Heart left ventricle (tissue), 16 donors: Measurements from ENCODE around the gene KCTD10. TPM values are rescaled to one million over a fixed set of nuclear protein-coding genes. Genes with fewer than 3 reads are reported as not detected.

Experiments
- ATAC-seq, 4 donors: fragments of 200-7000 bp; cut with Tn5 transposase; one replicate each; pipeline ENCODE4 v1.9.1; 2020 to 2022; ENCODE audit warnings: moderate library complexity in 4 of 4, mild to moderate bottlenecking in 3 of 4, moderate number of reproducible peaks in 1 of 4
- DNase-seq, 5 donors: peaks; one replicate each; pipeline ENCODE4 v3.0.0-alpha.2; 2020
- H3K27ac ChIP-seq, 12 donors: fragments of 200-600 bp; sonication (generic) in 4 of 12; one replicate each; pipeline versions ENCODE4 v1.5.0 to v1.8.0; 2016 to 2022; ENCODE audit warnings: mild to moderate bottlenecking in 2 of 12
- H3K27me3 ChIP-seq, 9 donors: fragments of 200-600 bp; sonication (generic) in 2 of 9; one replicate each; pipeline versions ENCODE4 v1.5.1 to v1.8.0; 2016 to 2022; ENCODE audit warnings: mild to moderate bottlenecking in 3 of 9
- H3K36me3 ChIP-seq, 9 donors: fragments of 200-600 bp; sonication (generic) in 2 of 9; one replicate each; pipeline versions ENCODE4 v1.5.0 to v1.8.0; 2018 to 2022; ENCODE audit warnings: mild to moderate bottlenecking in 2 of 9
- H3K4me1 ChIP-seq, 12 donors: fragments of 200-600 bp; sonication (generic) in 4 of 12; one replicate each; pipeline versions ENCODE4 v1.5.0 to v1.8.0; 2016 to 2022; ENCODE audit warnings: mild to moderate bottlenecking in 3 of 12
- H3K4me3 ChIP-seq, 12 donors: fragments of 200-600 bp; sonication (generic) in 4 of 12; one replicate each; pipeline versions ENCODE4 v1.5.0 to v1.8.0; 2017 to 2022; ENCODE audit warnings: mild to moderate bottlenecking in 9 of 12, moderate library complexity in 4 of 12
- H3K9me3 ChIP-seq, 12 donors: fragments of 200-600 bp; sonication (generic) in 4 of 12; one replicate each; pipeline versions ENCODE4 v1.5.0 to v1.8.0; 2016 to 2022; ENCODE audit warnings: mild to moderate bottlenecking in 1 of 12
- POLR2A ChIP-seq, 2 donors: fragments of 450-650 bp; IDR thresholded peaks; one replicate each; pipeline ENCODE4 v1.6.1; 2017; ENCODE audit warnings: antibody characterized with exemption in 2 of 2, mild to moderate bottlenecking in 2 of 2, moderate library complexity in 2 of 2
- WGBS, 4 donors: extraction: QIAGEN DNeasy Blood & Tissue Kit in 2 of 4; methylation state at CpG; one replicate each; pipeline versions ENCODE4 v1.1.5 to v1.1.7; 2013 to 2018; 5-methylcytosine and 5-hydroxymethylcytosine counted together
- intact Hi-C, 10 donors: fragments of 100-400 bp; cut with DNase I; formaldehyde crosslinking; loops; one replicate each; pipeline versions ENCODE4 v1.11.1 to v1.14.2; 2022
- polyA plus RNA-seq, 2 donors: library from polyadenylated mRNA; stranded (reverse); fragments of 200-250 nt; gene quantifications; one replicate each; pipeline ENCODE4 v1.2.3, GENCODE V29; 2013
- total RNA-seq, 9 donors: library from RNA; depleted of rRNA in 2 of 9; stranded (reverse); fragments of >200 nt in 2 of 9; fragmentation: NEBNext Ultra II Directional in 3 of 9; extraction: Animal tissue kit (Norgen Biotek cat#: 25700) in 3 of 9; gene quantifications; one replicate each; pipeline versions ENCODE4 v1.1.0 to v1.2.4, GENCODE V29; 2016 to 2023
- TF ChIP-seq, protein P1 (sequence below), 12 donors: fragments of 200-600 bp; sonication (generic) in 4 of 12; IDR thresholded peaks; one replicate each; pipeline versions ENCODE4 v1.5.0 to v1.8.0; 2018 to 2022; ENCODE audit warnings: antibody characterized with exemption in 12 of 12, mild to moderate bottlenecking in 5 of 12
- donor health status: ischemic (EF 13 %, LVEDD 7.1; RV severe dilation, severe dysfunction).
- donor health status: healthy with polysubstance abuse.
- donor health status: DM: no; HTN: yes; CAD: no.
- donor health status: DM: no; HTN: no; CAD: no.
- donor health status: ischemic (EF 25% LVEDD 6.9; RV normal size, moderate dysfunction).
- donor health status: ischemic (EF 25% LVEDD 5.7; RV mildly dilated, moderate dysfunction).
- donor health status: healthy.
- donor health status: DM: yes; HTN: yes; CAD: no.
- donor health status: ischemic (EF 35%, LVEDD 5.7; RV mildly dilated, moderate dysfunction).
- donor health status: nonischemic (EF 11% LVEDD 7.7; RV severe dilation, severe dysfunction).
- donor health status: DM: yes; HTN: yes; CAD: no.
- donor health status: PGD.
- donor health status: ischemic (EF 29% LVEDD 5.4; RV normal size, mild dysfunction).
- donor health status: nonischemic (EF 23%, LVEDD 6.1; RV moderate dilation, normal function).

Gene KCTD10
- total and polyA plus RNA-seq, 11 donors, result 9.5 to 52.3 (median 37.1) TPM

DNA sequence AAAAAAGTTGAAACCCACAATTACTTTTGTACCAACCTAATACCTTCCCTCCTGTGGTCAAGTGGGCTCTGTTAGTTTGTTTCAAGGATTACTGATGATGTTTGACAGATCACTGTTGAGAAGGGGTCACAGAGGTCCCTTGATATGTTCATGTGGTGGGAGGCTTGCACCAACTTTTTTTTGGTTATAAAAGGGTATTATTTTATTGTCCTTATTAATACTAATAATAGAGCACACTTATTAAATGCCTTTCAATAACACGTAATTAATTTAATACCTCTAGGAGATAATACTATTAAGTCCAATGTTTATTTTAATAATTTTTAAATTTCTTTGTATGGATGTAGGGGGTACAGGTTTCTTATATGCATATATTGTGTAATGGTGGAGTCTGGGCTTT lies 4.8 kb upstream of the KCTD10 start:
- TF ChIP-seq, protein P1, sequence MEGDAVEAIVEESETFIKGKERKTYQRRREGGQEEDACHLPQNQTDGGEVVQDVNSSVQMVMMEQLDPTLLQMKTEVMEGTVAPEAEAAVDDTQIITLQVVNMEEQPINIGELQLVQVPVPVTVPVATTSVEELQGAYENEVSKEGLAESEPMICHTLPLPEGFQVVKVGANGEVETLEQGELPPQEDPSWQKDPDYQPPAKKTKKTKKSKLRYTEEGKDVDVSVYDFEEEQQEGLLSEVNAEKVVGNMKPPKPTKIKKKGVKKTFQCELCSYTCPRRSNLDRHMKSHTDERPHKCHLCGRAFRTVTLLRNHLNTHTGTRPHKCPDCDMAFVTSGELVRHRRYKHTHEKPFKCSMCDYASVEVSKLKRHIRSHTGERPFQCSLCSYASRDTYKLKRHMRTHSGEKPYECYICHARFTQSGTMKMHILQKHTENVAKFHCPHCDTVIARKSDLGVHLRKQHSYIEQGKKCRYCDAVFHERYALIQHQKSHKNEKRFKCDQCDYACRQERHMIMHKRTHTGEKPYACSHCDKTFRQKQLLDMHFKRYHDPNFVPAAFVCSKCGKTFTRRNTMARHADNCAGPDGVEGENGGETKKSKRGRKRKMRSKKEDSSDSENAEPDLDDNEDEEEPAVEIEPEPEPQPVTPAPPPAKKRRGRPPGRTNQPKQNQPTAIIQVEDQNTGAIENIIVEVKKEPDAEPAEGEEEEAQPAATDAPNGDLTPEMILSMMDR (IDR thresholded peaks at IDR 0.05), result no peak
- TF ChIP-seq POLR2A (IDR thresholded peaks at IDR 0.05), result no peak
- H3K36me3 ChIP-seq, result peaks cover 0 to 56% (median 40%) of the 10 kb centered on the region in 9 donors
- DNase-seq (no peak), ATAC-seq (no peak)
- no peaks in the 10 kb centered on the region for H3K9me3 ChIP-seq
- H3K4me1 ChIP-seq, result peaks cover 4 to 21% (median 15%) of the 10 kb centered on the region in 12 donors
- H3K27me3 ChIP-seq, result no peaks in the 10 kb centered on the region
- intact Hi-C loops, result no loop called here
- 88 to 92% (median 90%) methylated on average over 1 of the region's 1 CpG for WGBS, 4 donors
- H3K27ac ChIP-seq, result no peak overlapping the region
- H3K4me3 ChIP-seq, result no peak overlapping the region

DNA sequence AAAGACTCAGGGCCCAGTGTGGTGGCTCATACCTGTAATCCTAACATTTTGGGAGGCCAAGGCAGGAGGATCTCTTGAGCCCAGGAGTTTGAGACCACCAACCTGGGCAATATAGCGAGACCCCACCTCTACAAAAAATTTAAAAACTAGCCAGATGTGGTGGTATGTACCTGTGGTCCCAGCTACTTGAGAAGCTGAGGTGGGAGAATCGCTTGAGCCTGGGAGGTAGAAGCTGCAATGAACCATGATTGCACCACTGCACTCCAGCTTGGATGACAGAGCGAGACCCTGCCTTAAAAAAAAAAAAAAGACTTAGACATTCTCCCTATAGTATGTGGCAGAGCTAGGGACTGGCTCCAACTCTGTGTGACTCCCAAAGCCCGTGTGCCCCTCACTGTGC lies 3.3 kb upstream of the KCTD10 start:
- intact Hi-C loops, result no loop called here
- Histone ChIP-seq H3K9me3 (no peaks in the 10 kb centered on the region), H3K27ac (no peak overlapping the region), H3K4me1 (peaks cover 12 to 35% (median 24%) of the 10 kb centered on the region in 12 donors), H3K36me3 (peaks cover 0 to 41% (median 25%) of the 10 kb centered on the region in 9 donors), H3K27me3 (no peaks in the 10 kb centered on the region), H3K4me3 (no peak overlapping the region)
- TF ChIP-seq, protein P1 (IDR thresholded peaks at IDR 0.05), result no peak
- TF ChIP-seq POLR2A (IDR thresholded peaks at IDR 0.05), result no peak
- ATAC-seq, result no peak
- no peak for DNase-seq
- 94 to 97% (median 96%) methylated on average over 4 of the region's 4 CpGs for WGBS, 4 donors

DNA sequence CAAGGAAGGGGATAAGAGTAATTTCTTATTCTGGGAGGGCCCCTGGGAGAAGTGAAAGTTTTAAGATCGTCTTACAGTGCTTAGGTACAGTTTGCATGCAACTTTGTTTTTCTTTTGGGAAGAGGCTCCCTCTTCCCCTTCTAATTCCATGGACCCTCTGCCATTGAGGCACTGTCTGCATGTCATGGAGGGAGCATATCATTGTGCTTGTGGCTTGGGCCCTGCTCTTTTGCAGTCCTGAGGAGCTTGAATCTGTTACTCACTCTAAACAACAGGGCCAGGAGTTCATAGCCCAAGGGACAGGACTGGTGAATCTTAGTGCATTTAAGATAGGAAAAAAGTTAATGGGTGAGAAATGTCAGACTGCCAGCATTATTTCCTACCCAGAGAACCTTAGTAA lies 2.7 kb upstream of the KCTD10 start:
- ATAC-seq (no peak), DNase-seq (no peak)
- no peak overlapping the region for H3K4me3 ChIP-seq
- WGBS, 4 donors, result 58 to 70% (median 61%) methylated on average over 1 of the region's 1 CpG
- intact Hi-C loops, result loop anchor here in 7 of 10 donors (5.0 kb wide), 3 partner anchors 47 to 93 kb away; partner anchors contain the start of genes MMAB (in 1 of the 7) and MVK (in 1 of the 7)
- no peak overlapping the region for H3K27ac ChIP-seq
- TF ChIP-seq POLR2A (IDR thresholded peaks at IDR 0.05), result no peak
- TF ChIP-seq, protein P1 (IDR thresholded peaks at IDR 0.05), result no peak
- no peaks in the 10 kb centered on the region for H3K9me3 ChIP-seq
- no peaks in the 10 kb centered on the region for H3K27me3 ChIP-seq
- peaks cover 12 to 41% (median 30%) of the 10 kb centered on the region in 12 donors for H3K4me1 ChIP-seq
- H3K36me3 ChIP-seq, result peaks cover 0 to 35% (median 19%) of the 10 kb centered on the region in 9 donors

DNA sequence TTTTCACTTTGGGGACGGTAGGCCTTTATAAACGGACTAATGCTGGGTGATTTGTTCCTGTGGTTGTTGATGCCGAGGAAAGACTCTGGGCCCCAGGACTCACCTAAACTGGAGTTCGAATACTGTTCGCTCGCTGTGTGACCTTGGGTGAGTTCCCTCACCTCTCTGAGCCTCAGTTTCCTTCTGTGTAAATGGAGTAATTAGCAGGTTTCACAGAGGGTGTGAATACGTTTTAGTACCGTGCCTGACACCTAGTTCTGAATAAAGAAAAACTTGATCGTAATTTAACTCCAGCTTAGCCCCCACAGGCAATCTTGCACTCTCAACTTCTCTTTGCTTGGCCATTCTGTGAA lies 839 bp upstream of the KCTD10 start:
- ATAC-seq, result no peak
- peaks cover 12 to 59% (median 40%) of the 10 kb centered on the region in 12 donors for H3K4me1 ChIP-seq

More for the DNA sequence above, 839 bp upstream of the KCTD10 start:
- no peak for DNase-seq
- Histone ChIP-seq H3K27me3 (no peaks in the 10 kb centered on the region), H3K36me3 (peaks cover 0 to 20% (median 9%) of the 10 kb centered on the region in 9 donors), H3K9me3 (no peaks in the 10 kb centered on the region), H3K4me3 (peak overlapping the region; percentile 59 to 92 (median 82)), H3K27ac (peak overlapping the region; percentile 91 to 99 (median 98))
- 2 to 6% (median 2%) methylated on average over 9 of the region's 9 CpGs for WGBS, 4 donors
- intact Hi-C loops, result loop anchor here (1.0 to 5.0 kb wide), 7 partner anchors 16 to 94 kb away; partner anchors contain the start of genes MMAB (in 1 of the 10) and MVK (in 1 of the 10)
- TF ChIP-seq, protein P1 (IDR thresholded peaks at IDR 0.05), result no peak
- TF ChIP-seq POLR2A (IDR thresholded peaks at IDR 0.05), result no peak
